B cell (primary cell): ENCODE measurements around the gene SFXN1. TPM values are rescaled to one million over a fixed set of nuclear protein-coding genes. Genes with fewer than 3 reads are reported as not detected.

Experiments used
- ATAC-seq: fragments of 200-7000 bp; cut with Tn5 transposase; one replicate; pipeline ENCODE4 v1.10.0; 2021; ENCODE audit warnings: low read depth, mild to moderate bottlenecking, moderate number of reproducible peaks, moderate library complexity
- CTCF ChIA-PET: fragments of 350-600 bp; sonication (Branson Sonifier 250); formaldehyde crosslinking; loops from one replicate; lab custom pipeline; 2021; ENCODE audit warnings: antibody characterized with exemption, inconsistent platforms; lab: Charles Lee
- POLR2A ChIA-PET: fragments of 350-600 bp; sonication (Branson Sonifier 250); formaldehyde crosslinking; loops from one replicate; lab custom pipeline; 2021; ENCODE audit warnings: antibody characterized with exemption; lab: Charles Lee
- DNase-seq: peaks from one replicate; pipeline ENCODE4 v3.0.0; 2013
- H2AFZ ChIP-seq: 2 replicates; pipeline ENCODE4 v1.6.1; 2012; ENCODE audit warnings: mild to moderate bottlenecking, low read depth, low read length; ENCODE audit not compliant: insufficient read depth, poor library complexity, severe bottlenecking
- H3K27ac ChIP-seq, 2 donors: 1 replicate in 1 of 2; 2 replicates in 1 of 2; pipeline ENCODE4 v1.5.1; 2012 to 2013; ENCODE audit warnings: low read length in 2 of 2, mild to moderate bottlenecking in 2 of 2, moderate library complexity in 1 of 2
- H3K27me3 ChIP-seq, 4 experiments: fragments of 200-600 bp in 1 of 4; sonication (generic) in 1 of 4; replicated peaks in 1 of 4; 1 replicate in 2 of 4; 2 replicates in 2 of 4; pipeline versions ENCODE4 v1.6.1 to v1.7.0; 2013 to 2016; ENCODE audit warnings: low read length in 3 of 4, mild to moderate bottlenecking in 2 of 4, mixed read lengths in 1 of 4, moderate library complexity in 1 of 4; ENCODE audit not compliant: insufficient read depth in 4 of 4, control insufficient read depth in 3 of 4; ENCODE audit errors: control extremely low read depth in 1 of 4
- H3K36me3 ChIP-seq, 2 experiments: replicated peaks in 1 of 2; 1 replicate in 1 of 2; 2 replicates in 1 of 2; pipeline versions ENCODE4 v1.6.1 to v1.7.1; 2013; ENCODE audit warnings: low read length in 1 of 2; ENCODE audit not compliant: insufficient read depth in 2 of 2, control insufficient read depth in 1 of 2; ENCODE audit errors: control extremely low read depth in 1 of 2, extremely low read depth in 1 of 2
- H3K4me1 ChIP-seq, 2 donors: fragments of 200-600 bp in 1 of 2; sonication (generic) in 1 of 2; 1 replicate in 1 of 2; 2 replicates in 1 of 2; pipeline versions ENCODE4 v1.5.1 to v1.6.1; 2013 to 2017; ENCODE audit warnings: low read length in 2 of 2; ENCODE audit not compliant: control insufficient read depth in 2 of 2, insufficient read depth in 2 of 2
- H3K4me2 ChIP-seq: replicated peaks from 2 replicates; pipeline ENCODE3; 2012; ENCODE audit warnings: mild to moderate bottlenecking, low read depth, low read length; ENCODE audit not compliant: poor library complexity, severe bottlenecking
- H3K4me3 ChIP-seq, 5 experiments: fragments of 200-600 bp in 1 of 5; sonication (generic) in 1 of 5; 1 replicate in 3 of 5; 2 replicates in 2 of 5; pipeline versions ENCODE4 v1.5.1 to v1.7.0; 2011 to 2016; ENCODE audit warnings: low read length in 4 of 5, mild to moderate bottlenecking in 4 of 5, low read depth in 2 of 5, control low read depth in 1 of 5, moderate library complexity in 1 of 5; ENCODE audit not compliant: insufficient read depth in 1 of 5; ENCODE audit errors: control extremely low read depth in 1 of 5, extremely low read depth in 1 of 5
- H3K79me2 ChIP-seq: fragments of 200-600 bp; sonication (generic); one replicate; pipeline ENCODE4 v1.6.0; 2016; ENCODE audit warnings: low read length; ENCODE audit not compliant: control insufficient read depth, insufficient read depth
- H3K9ac ChIP-seq: fragments of 200-600 bp; sonication (generic); 2 replicates; pipeline ENCODE4 v1.6.1; 2017; ENCODE audit warnings: mild to moderate bottlenecking, low read length, moderate library complexity
- H3K9me3 ChIP-seq, 3 donors: one replicate each; pipeline versions ENCODE4 v1.6.1 to v1.7.1; 2013; ENCODE audit warnings: low read length in 2 of 3; ENCODE audit not compliant: control insufficient read depth in 2 of 3, insufficient read depth in 1 of 3; ENCODE audit errors: control extremely low read depth in 1 of 3
- H4K20me1 ChIP-seq: 2 replicates; pipeline ENCODE4 v1.6.0; 2012; ENCODE audit warnings: mild to moderate bottlenecking, low read length; ENCODE audit not compliant: insufficient read depth, control insufficient read depth, poor library complexity, severe bottlenecking
- H3K27ac Mint-ChIP-seq: one replicate; pipeline ENCODE4 v1.8.0; 2021; ENCODE audit warnings: mixed read lengths
- H3K27me3 Mint-ChIP-seq: one replicate; pipeline ENCODE4 v1.8.0; 2021; ENCODE audit warnings: mixed read lengths
- H3K4me1 Mint-ChIP-seq: one replicate; pipeline ENCODE4 v1.8.0; 2021; ENCODE audit warnings: mixed read lengths
- H3K4me3 Mint-ChIP-seq: one replicate; pipeline ENCODE4 v1.8.0; 2021; ENCODE audit warnings: mixed read lengths
- H3K9me3 Mint-ChIP-seq: one replicate; pipeline ENCODE4 v1.8.0; 2022; ENCODE audit warnings: mixed read lengths; ENCODE audit not compliant: insufficient read depth
- CTCF ChIP-seq: fragments of 200-600 bp; IDR thresholded peaks from one replicate; pipeline ENCODE4 v1.8.0; 2022; ENCODE audit warnings: antibody characterized with exemption, mild to moderate bottlenecking
- EZH2 ChIP-seq: IDR thresholded peaks from 2 replicates; pipeline ENCODE4 v1.6.1; 2012; ENCODE audit warnings: borderline replicate concordance, low read depth, mild to moderate bottlenecking, moderate library complexity, low read length; ENCODE audit not compliant: insufficient read depth, poor library complexity, severe bottlenecking
- WGBS: methylation state at CpG from one replicate; pipeline ENCODE4 v1.1.5; 2013; ENCODE audit warnings: missing lambda C conversion rate; ENCODE audit not compliant: insufficient coverage; 5-methylcytosine and 5-hydroxymethylcytosine counted together
- intact Hi-C: fragments of 100-400 bp; cut with micrococcal nuclease; formaldehyde crosslinking; loops from one replicate; pipeline ENCODE4 v1.10.0; 2022
- polyA plus RNA-seq: library from polyadenylated mRNA; depleted of rRNA; stranded (reverse); fragments of >200 nt; gene quantifications from 2 replicates; pipeline ENCODE4 v1.2.3, GENCODE V29; 2012
- total RNA-seq, 2 donors: library from RNA; stranded (reverse); fragments of 120-200 nt in 1 of 2; gene quantifications; 1 replicate in 1 of 2; 2 replicates in 1 of 2; pipeline versions ENCODE4 v1.2.3 to v1.2.4, GENCODE V29; 2013 to 2022

Gene SFXN1
- total and polyA plus RNA-seq, 2 donors (not counting 1 experiment from before 2014, with no cell fraction given) = 16.4 to 30.5 TPM

- Histone ChIP-seq H3K9ac (no peak overlapping the region), H3K9me3 (no peaks in the 10 kb centered on the region), H3K4me1 (no peaks in the 10 kb centered on the region), H2AFZ (no peak overlapping the region), H3K4me3 (no peak overlapping the region), H3K36me3 (no peaks in the 10 kb centered on the region), H3K27ac (no peak overlapping the region), H3K79me2 (no peaks in the 10 kb centered on the region), H3K27me3 (peaks cover 0 to 16% (median 5%) of the 10 kb centered on the region in 4 experiments), H4K20me1 (no peaks in the 10 kb centered on the region), H3K4me2 (no peak overlapping the region)
- 88% methylated on average over 1 of the region's 4 CpGs for WGBS
- ATAC-seq (no peak), DNase-seq (no peak)
- Mint-ChIP-seq H3K4me1 (no peaks in the 10 kb centered on the region), H3K4me3 (no peak overlapping the region), H3K27me3 (peaks cover 61% of the 10 kb centered on the region), H3K9me3 (no peaks in the 10 kb centered on the region), H3K27ac (no peak overlapping the region)
- TF ChIP-seq EZH2 (no peak), CTCF (no peak)
- ChIA-PET CTCF (no interaction called here), POLR2A (no interaction called here)
- intact Hi-C loops = no loop called here
Measured at GRCh38 chr5:175550055-175550805, 71.9 kb downstream of the SFXN1 start.

GRCh38 chr5:175551266-175551665 lies 72.9 kb downstream of the SFXN1 start:
- peaks cover 0 to 16% (median 5%) of the 10 kb centered on the region in 4 experiments for H3K27me3 ChIP-seq
- Mint-ChIP-seq H3K27ac (no peak overlapping the region), H3K9me3 (no peaks in the 10 kb centered on the region), H3K4me3 (no peak overlapping the region), H3K27me3 (peaks cover 60% of the 10 kb centered on the region), H3K4me1 (no peaks in the 10 kb centered on the region)
- H4K20me1 ChIP-seq = no peaks in the 10 kb centered on the region
- no peaks in the 10 kb centered on the region for H3K36me3 ChIP-seq
- no peak overlapping the region for H2AFZ ChIP-seq
- ChIA-PET CTCF (no interaction called here), POLR2A (no interaction called here)
- intact Hi-C loops = no loop called here
- no peaks in the 10 kb centered on the region for H3K79me2 ChIP-seq
- no peaks in the 10 kb centered on the region for H3K9me3 ChIP-seq
- DNase-seq (no peak), ATAC-seq (no peak)
- no peak overlapping the region for H3K4me2 ChIP-seq
- H3K27ac ChIP-seq = no peak overlapping the region
- WGBS = no CpG with 5 or more reads among the region's 4 CpGs
- H3K9ac ChIP-seq = no peak overlapping the region
- H3K4me3 ChIP-seq = no peak overlapping the region
- H3K4me1 ChIP-seq = no peaks in the 10 kb centered on the region
- TF ChIP-seq CTCF (no peak), EZH2 (no peak)
